B cell (primary cell): Measurements from ENCODE around the gene STX2. TPM values are rescaled to one million over a fixed set of nuclear protein-coding genes. Genes with fewer than 3 reads are reported as not detected.

Source experiments
- ATAC-seq: fragments of 200-7000 bp; cut with Tn5 transposase; one replicate; pipeline ENCODE4 v1.10.0; 2021; ENCODE audit warnings: low read depth, mild to moderate bottlenecking, moderate number of reproducible peaks, moderate library complexity
- CTCF ChIA-PET: fragments of 350-600 bp; sonication (Branson Sonifier 250); formaldehyde crosslinking; loops from one replicate; lab custom pipeline; 2021; ENCODE audit warnings: antibody characterized with exemption, inconsistent platforms; lab: Charles Lee
- POLR2A ChIA-PET: fragments of 350-600 bp; sonication (Branson Sonifier 250); formaldehyde crosslinking; loops from one replicate; lab custom pipeline; 2021; ENCODE audit warnings: antibody characterized with exemption; lab: Charles Lee
- DNase-seq: peaks from one replicate; pipeline ENCODE4 v3.0.0; 2013
- H2AFZ ChIP-seq: 2 replicates; pipeline ENCODE4 v1.6.1; 2012; ENCODE audit warnings: mild to moderate bottlenecking, low read depth, low read length; ENCODE audit not compliant: insufficient read depth, poor library complexity, severe bottlenecking
- H3K27ac ChIP-seq, 2 donors: 1 replicate in 1 of 2; 2 replicates in 1 of 2; pipeline ENCODE4 v1.5.1; 2012 to 2013; ENCODE audit warnings: low read length in 2 of 2, mild to moderate bottlenecking in 2 of 2, moderate library complexity in 1 of 2
- H3K27me3 ChIP-seq, 4 experiments: fragments of 200-600 bp in 1 of 4; sonication (generic) in 1 of 4; replicated peaks in 1 of 4; 1 replicate in 2 of 4; 2 replicates in 2 of 4; pipeline versions ENCODE4 v1.6.1 to v1.7.0; 2013 to 2016; ENCODE audit warnings: low read length in 3 of 4, mild to moderate bottlenecking in 2 of 4, mixed read lengths in 1 of 4, moderate library complexity in 1 of 4; ENCODE audit not compliant: insufficient read depth in 4 of 4, control insufficient read depth in 3 of 4; ENCODE audit errors: control extremely low read depth in 1 of 4
- H3K36me3 ChIP-seq, 2 experiments: replicated peaks in 1 of 2; 1 replicate in 1 of 2; 2 replicates in 1 of 2; pipeline versions ENCODE4 v1.6.1 to v1.7.1; 2013; ENCODE audit warnings: low read length in 1 of 2; ENCODE audit not compliant: insufficient read depth in 2 of 2, control insufficient read depth in 1 of 2; ENCODE audit errors: control extremely low read depth in 1 of 2, extremely low read depth in 1 of 2
- H3K4me1 ChIP-seq, 2 donors: fragments of 200-600 bp in 1 of 2; sonication (generic) in 1 of 2; 1 replicate in 1 of 2; 2 replicates in 1 of 2; pipeline versions ENCODE4 v1.5.1 to v1.6.1; 2013 to 2017; ENCODE audit warnings: low read length in 2 of 2; ENCODE audit not compliant: control insufficient read depth in 2 of 2, insufficient read depth in 2 of 2
- H3K4me2 ChIP-seq: replicated peaks from 2 replicates; pipeline ENCODE3; 2012; ENCODE audit warnings: mild to moderate bottlenecking, low read depth, low read length; ENCODE audit not compliant: poor library complexity, severe bottlenecking
- H3K4me3 ChIP-seq, 5 experiments: fragments of 200-600 bp in 1 of 5; sonication (generic) in 1 of 5; 1 replicate in 3 of 5; 2 replicates in 2 of 5; pipeline versions ENCODE4 v1.5.1 to v1.7.0; 2011 to 2016; ENCODE audit warnings: low read length in 4 of 5, mild to moderate bottlenecking in 4 of 5, low read depth in 2 of 5, control low read depth in 1 of 5, moderate library complexity in 1 of 5; ENCODE audit not compliant: insufficient read depth in 1 of 5; ENCODE audit errors: control extremely low read depth in 1 of 5, extremely low read depth in 1 of 5
- H3K79me2 ChIP-seq: fragments of 200-600 bp; sonication (generic); one replicate; pipeline ENCODE4 v1.6.0; 2016; ENCODE audit warnings: low read length; ENCODE audit not compliant: control insufficient read depth, insufficient read depth
- H3K9ac ChIP-seq: fragments of 200-600 bp; sonication (generic); 2 replicates; pipeline ENCODE4 v1.6.1; 2017; ENCODE audit warnings: mild to moderate bottlenecking, low read length, moderate library complexity
- H3K9me3 ChIP-seq, 3 donors: one replicate each; pipeline versions ENCODE4 v1.6.1 to v1.7.1; 2013; ENCODE audit warnings: low read length in 2 of 3; ENCODE audit not compliant: control insufficient read depth in 2 of 3, insufficient read depth in 1 of 3; ENCODE audit errors: control extremely low read depth in 1 of 3
- H4K20me1 ChIP-seq: 2 replicates; pipeline ENCODE4 v1.6.0; 2012; ENCODE audit warnings: mild to moderate bottlenecking, low read length; ENCODE audit not compliant: insufficient read depth, control insufficient read depth, poor library complexity, severe bottlenecking
- H3K27ac Mint-ChIP-seq: one replicate; pipeline ENCODE4 v1.8.0; 2021; ENCODE audit warnings: mixed read lengths
- H3K27me3 Mint-ChIP-seq: one replicate; pipeline ENCODE4 v1.8.0; 2021; ENCODE audit warnings: mixed read lengths
- H3K4me1 Mint-ChIP-seq: one replicate; pipeline ENCODE4 v1.8.0; 2021; ENCODE audit warnings: mixed read lengths
- H3K4me3 Mint-ChIP-seq: one replicate; pipeline ENCODE4 v1.8.0; 2021; ENCODE audit warnings: mixed read lengths
- H3K9me3 Mint-ChIP-seq: one replicate; pipeline ENCODE4 v1.8.0; 2022; ENCODE audit warnings: mixed read lengths; ENCODE audit not compliant: insufficient read depth
- CTCF ChIP-seq: fragments of 200-600 bp; IDR thresholded peaks from one replicate; pipeline ENCODE4 v1.8.0; 2022; ENCODE audit warnings: antibody characterized with exemption, mild to moderate bottlenecking
- EZH2 ChIP-seq: IDR thresholded peaks from 2 replicates; pipeline ENCODE4 v1.6.1; 2012; ENCODE audit warnings: borderline replicate concordance, low read depth, mild to moderate bottlenecking, moderate library complexity, low read length; ENCODE audit not compliant: insufficient read depth, poor library complexity, severe bottlenecking
- WGBS: methylation state at CpG from one replicate; pipeline ENCODE4 v1.1.5; 2013; ENCODE audit warnings: missing lambda C conversion rate; ENCODE audit not compliant: insufficient coverage; 5-methylcytosine and 5-hydroxymethylcytosine counted together
- intact Hi-C: fragments of 100-400 bp; cut with micrococcal nuclease; formaldehyde crosslinking; loops from one replicate; pipeline ENCODE4 v1.10.0; 2022
- polyA plus RNA-seq: library from polyadenylated mRNA; depleted of rRNA; stranded (reverse); fragments of >200 nt; gene quantifications from 2 replicates; pipeline ENCODE4 v1.2.3, GENCODE V29; 2012
- total RNA-seq, 2 donors: library from RNA; stranded (reverse); fragments of 120-200 nt in 1 of 2; gene quantifications; 1 replicate in 1 of 2; 2 replicates in 1 of 2; pipeline versions ENCODE4 v1.2.3 to v1.2.4, GENCODE V29; 2013 to 2022

The STX2 gene
- total and polyA plus RNA-seq, 2 donors (not counting 1 experiment from before 2014, with no cell fraction given), result 12.7 to 19.8 TPM

GRCh38 chr12:130745921-130746320 lies 93.1 kb downstream of the STX2 start:
- Histone ChIP-seq H3K9ac (no peak overlapping the region), H3K36me3 (no peaks in the 10 kb centered on the region), H3K27me3 (peaks cover 0 to 5% (median 2%) of the 10 kb centered on the region in 4 experiments), H3K4me3 (no peak overlapping the region), H2AFZ (no peak overlapping the region), H3K27ac (no peak overlapping the region), H3K4me2 (no peak overlapping the region), H3K4me1 (peaks cover 0 to 3% of the 10 kb centered on the region in 2 donors), H4K20me1 (no peaks in the 10 kb centered on the region), H3K9me3 (peaks cover 0 to 5% (median 0%) of the 10 kb centered on the region in 3 donors), H3K79me2 (no peaks in the 10 kb centered on the region)
- TF ChIP-seq CTCF, result no peak
- no peak for TF ChIP-seq EZH2
- peaks cover 5% of the 10 kb centered on the region for H3K4me1 Mint-ChIP-seq
- no peak overlapping the region for H3K27ac Mint-ChIP-seq
- peaks cover 15% of the 10 kb centered on the region for H3K27me3 Mint-ChIP-seq
- DNase-seq, result no peak
- POLR2A ChIA-PET, result no interaction called here
- H3K4me3 Mint-ChIP-seq, result no peak overlapping the region
- H3K9me3 Mint-ChIP-seq, result peaks cover 4% of the 10 kb centered on the region
- intact Hi-C loops, result no loop called here
- CTCF ChIA-PET, result interaction anchor here (1.8 kb wide), 1 partner anchor 9 kb away, joined by 4 read pairs; no protein-coding TSS in a partner anchor
- ATAC-seq, result no peak
- WGBS, result 100% methylated on average over 1 of the region's 4 CpGs

GRCh38 chr12:130744274-130744673 lies 94.8 kb downstream of the STX2 start:
- Mint-ChIP-seq H3K27ac (no peak overlapping the region), H3K9me3 (peaks cover 8% of the 10 kb centered on the region), H3K4me1 (peaks cover 3% of the 10 kb centered on the region), H3K27me3 (peaks cover 18% of the 10 kb centered on the region), H3K4me3 (no peak overlapping the region)
- intact Hi-C loops, result no loop called here
- no peak overlapping the region for H3K9ac ChIP-seq
- peaks cover 0 to 5% (median 2%) of the 10 kb centered on the region in 4 experiments for H3K27me3 ChIP-seq
- POLR2A ChIA-PET, result no interaction called here
- no peaks in the 10 kb centered on the region for H4K20me1 ChIP-seq
- no peaks in the 10 kb centered on the region for H3K36me3 ChIP-seq
- WGBS, result 91% methylated on average over 5 of the region's 5 CpGs
- H3K4me2 ChIP-seq, result no peak overlapping the region
- ATAC-seq (no peak), DNase-seq (no peak)
- peaks cover 0 to 3% of the 10 kb centered on the region in 2 donors for H3K4me1 ChIP-seq
- TF ChIP-seq CTCF (no peak), EZH2 (no peak)
- no peak overlapping the region for H3K4me3 ChIP-seq
- H2AFZ ChIP-seq, result no peak overlapping the region
- CTCF ChIA-PET, result no interaction called here
- peaks cover 0 to 18% (median 0%) of the 10 kb centered on the region in 3 donors for H3K9me3 ChIP-seq
- no peak overlapping the region for H3K27ac ChIP-seq
- H3K79me2 ChIP-seq, result no peaks in the 10 kb centered on the region
